ENCODE data around the gene PTPN4.

Gene PTPN4

DNA sequence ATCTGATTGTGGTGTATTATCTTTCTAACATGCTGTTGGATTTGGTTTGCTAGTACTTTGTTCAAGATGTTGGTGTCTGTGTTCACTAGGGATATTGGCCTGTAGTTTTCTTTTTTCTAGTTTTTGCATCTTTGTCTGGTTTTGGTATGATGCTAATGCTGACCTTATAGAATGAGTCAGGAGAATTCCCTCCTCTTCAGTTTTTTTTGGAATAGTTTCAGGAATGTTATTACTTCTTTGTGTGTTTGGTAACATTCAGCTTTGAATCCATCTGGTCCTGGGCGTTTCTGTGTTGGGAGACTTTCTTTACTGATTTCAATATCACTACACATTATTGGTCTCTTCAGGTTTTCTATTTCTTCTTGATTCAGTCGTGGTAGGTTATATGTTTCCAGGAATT lies 129.0 kb downstream of the PTPN4 start:
- Histone ChIP-seq H3K4me3 (ENCODE audit: insufficient read depth in 1 of 2, low read depth in 1 of 2, low read length in 2 of 2) (no peak overlapping the region), H3K79me1 (replicated peaks; ENCODE audit: low read length, poor library complexity, severe bottlenecking) (peaks cover 6% of the 10 kb centered on the region), H3K9ac (ENCODE audit: low read length) (no peak overlapping the region), H3K4ac (ENCODE audit: low read depth in 1 of 2, low read length in 2 of 2) (no peak overlapping the region), H2BK12ac (ENCODE audit: low read length in 2 of 2) (no peak overlapping the region), H4K8ac (ENCODE audit: low read length) (no peak overlapping the region), H4K91ac (ENCODE audit: low read length) (no peak overlapping the region), H3K9me3 (ENCODE audit: control insufficient read depth, low read length) (no peaks in the 10 kb centered on the region), H2AFZ (ENCODE audit: low read depth, low read length) (no peak overlapping the region), H3K27ac (ENCODE audit: low read length, poor library complexity, severe bottlenecking) (no peak overlapping the region), H3K4me2 (ENCODE audit: low read length, poor library complexity, severe bottlenecking) (no peak overlapping the region), H3K18ac (ENCODE audit: low read depth in 1 of 2, low read length in 2 of 2) (no peak overlapping the region), H2BK15ac (ENCODE audit: low read depth, poor library complexity, severe bottlenecking) (no peak overlapping the region), H3K27me3 (ENCODE audit: control insufficient read depth in 1 of 2, insufficient read depth in 1 of 2, low read length in 2 of 2) (no peaks in the 10 kb centered on the region), H3K23ac (ENCODE audit: low read length in 2 of 2) (no peak overlapping the region), H2BK5ac (ENCODE audit: low read depth, low read length, poor library complexity, severe bottlenecking) (no peak overlapping the region), H3K4me1 (ENCODE audit: control insufficient read depth, insufficient read depth, low read depth, low read length) (no peaks in the 10 kb centered on the region), H2BK120ac (ENCODE audit: low read depth, low read length) (no peak overlapping the region), H2AK5ac (ENCODE audit: low read length, severe bottlenecking) (no peak overlapping the region), H3K14ac (ENCODE audit: low read length in 2 of 2) (no peak overlapping the region), H3K36me3 (ENCODE audit: control insufficient read depth in 1 of 2, insufficient read depth in 2 of 2, low read depth in 1 of 2, low read length in 2 of 2) (peaks cover 0 to 3% of the 10 kb centered on the region in 2 experiments)
- no peak for DNase-seq
- 91% methylated on average over 1 of the region's 2 CpGs for WGBS

GRCh38 chr2:119897736-119898395 lies 138.1 kb downstream of the PTPN4 start:
- H3K9ac ChIP-seq (ENCODE audit: low read length): no peak overlapping the region
- H4K8ac ChIP-seq (ENCODE audit: low read length): no peak overlapping the region
- no peaks in the 10 kb centered on the region for H3K27me3 ChIP-seq (ENCODE audit: control insufficient read depth in 1 of 2, insufficient read depth in 1 of 2, low read length in 2 of 2)
- no peaks in the 10 kb centered on the region for H3K4me1 ChIP-seq (ENCODE audit: control insufficient read depth, insufficient read depth, low read depth, low read length)
- H3K18ac ChIP-seq (ENCODE audit: low read depth in 1 of 2, low read length in 2 of 2): no peak overlapping the region
- no peak overlapping the region for H2BK15ac ChIP-seq (ENCODE audit: low read depth, poor library complexity, severe bottlenecking)
- H3K36me3 ChIP-seq (ENCODE audit: control insufficient read depth in 1 of 2, insufficient read depth in 2 of 2, low read depth in 1 of 2, low read length in 2 of 2): peaks cover 4 to 22% of the 10 kb centered on the region in 2 experiments
- H3K79me1 ChIP-seq (replicated peaks; ENCODE audit: low read length, poor library complexity, severe bottlenecking): no peaks in the 10 kb centered on the region
- H4K91ac ChIP-seq (ENCODE audit: low read length): no peak overlapping the region
- H3K4me2 ChIP-seq (ENCODE audit: low read length, poor library complexity, severe bottlenecking): no peak overlapping the region
- H2BK120ac ChIP-seq (ENCODE audit: low read depth, low read length): no peak overlapping the region
- H3K23ac ChIP-seq (ENCODE audit: low read length in 2 of 2): no peak overlapping the region
- no peak overlapping the region for H3K14ac ChIP-seq (ENCODE audit: low read length in 2 of 2)
- H3K4ac ChIP-seq (ENCODE audit: low read depth in 1 of 2, low read length in 2 of 2): no peak overlapping the region
- no peak overlapping the region for H2AFZ ChIP-seq (ENCODE audit: low read depth, low read length)
- H2BK5ac ChIP-seq (ENCODE audit: low read depth, low read length, poor library complexity, severe bottlenecking): no peak overlapping the region
- H3K4me3 ChIP-seq (ENCODE audit: insufficient read depth in 1 of 2, low read depth in 1 of 2, low read length in 2 of 2): no peak overlapping the region
- no peak overlapping the region for H3K27ac ChIP-seq (ENCODE audit: low read length, poor library complexity, severe bottlenecking)
- H2AK5ac ChIP-seq (ENCODE audit: low read length, severe bottlenecking): no peak overlapping the region
- no peak for DNase-seq
- H2BK12ac ChIP-seq (ENCODE audit: low read length in 2 of 2): no peak overlapping the region
- H3K9me3 ChIP-seq (ENCODE audit: control insufficient read depth, low read length): no peaks in the 10 kb centered on the region
- WGBS: 66% methylated on average over 4 of the region's 5 CpGs

DNA sequence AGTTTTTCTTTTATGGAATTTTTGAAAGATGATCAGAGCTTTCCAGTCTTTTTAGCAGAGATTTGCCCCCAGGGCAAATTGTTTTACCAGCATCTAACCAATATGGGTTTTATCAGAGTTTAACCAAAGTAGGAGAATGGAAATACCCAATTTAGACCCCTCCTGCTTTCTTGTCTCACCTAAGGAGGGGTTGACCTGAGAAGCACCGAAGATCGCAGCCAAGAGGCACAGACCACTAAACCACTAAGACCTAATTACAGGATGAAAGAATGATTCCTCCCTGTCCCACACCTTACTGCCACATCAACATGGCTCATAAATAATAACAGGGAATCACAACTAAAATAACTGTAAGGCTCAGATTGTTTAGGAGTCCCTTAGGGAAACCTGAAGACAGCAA lies 141.3 kb downstream of the PTPN4 start:
- 92% methylated on average over 2 of the region's 2 CpGs for WGBS
- no peak overlapping the region for H3K9ac ChIP-seq (ENCODE audit: low read length)

DNA sequence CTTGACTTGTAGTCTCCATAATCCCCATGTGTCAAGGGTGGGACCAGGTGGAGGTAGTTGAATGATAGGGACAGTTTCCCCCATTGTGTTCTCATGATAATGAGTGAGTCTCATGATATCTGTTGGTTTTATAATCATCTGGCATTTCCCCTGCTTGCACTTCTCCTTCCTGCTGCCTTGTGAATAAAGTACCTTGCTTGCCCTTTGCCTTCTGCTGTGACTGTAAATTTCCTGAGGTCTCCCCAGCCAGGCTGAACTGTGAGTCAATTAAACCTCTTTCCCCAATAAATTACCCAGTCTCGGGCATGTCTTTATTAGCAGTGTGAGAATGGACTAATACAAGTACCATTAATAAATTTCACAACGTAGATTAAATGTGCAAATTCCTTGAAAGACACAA lies 150.8 kb downstream of the PTPN4 start:
- Histone ChIP-seq H2AK5ac (ENCODE audit: low read length, severe bottlenecking) (no peak overlapping the region), H2BK12ac (ENCODE audit: low read length in 2 of 2) (no peak overlapping the region), H4K91ac (ENCODE audit: low read length) (no peak overlapping the region), H3K79me1 (replicated peaks; ENCODE audit: low read length, poor library complexity, severe bottlenecking) (no peaks in the 10 kb centered on the region), H2BK5ac (ENCODE audit: low read depth, low read length, poor library complexity, severe bottlenecking) (no peak overlapping the region), H3K27ac (ENCODE audit: low read length, poor library complexity, severe bottlenecking) (no peak overlapping the region), H3K27me3 (ENCODE audit: control insufficient read depth in 1 of 2, insufficient read depth in 1 of 2, low read length in 2 of 2) (no peaks in the 10 kb centered on the region), H3K4me1 (ENCODE audit: control insufficient read depth, insufficient read depth, low read depth, low read length) (no peaks in the 10 kb centered on the region), H3K4me2 (ENCODE audit: low read length, poor library complexity, severe bottlenecking) (no peak overlapping the region), H3K23ac (ENCODE audit: low read length in 2 of 2) (no peak overlapping the region), H3K9me3 (ENCODE audit: control insufficient read depth, low read length) (no peaks in the 10 kb centered on the region), H2AFZ (ENCODE audit: low read depth, low read length) (no peak overlapping the region), H3K36me3 (ENCODE audit: control insufficient read depth in 1 of 2, insufficient read depth in 2 of 2, low read depth in 1 of 2, low read length in 2 of 2) (peaks cover 0 to 4% of the 10 kb centered on the region in 2 experiments), H3K18ac (ENCODE audit: low read depth in 1 of 2, low read length in 2 of 2) (no peak overlapping the region), H3K9ac (ENCODE audit: low read length) (no peak overlapping the region), H3K4ac (ENCODE audit: low read depth in 1 of 2, low read length in 2 of 2) (no peak overlapping the region), H3K14ac (ENCODE audit: low read length in 2 of 2) (no peak overlapping the region), H4K8ac (ENCODE audit: low read length) (no peak overlapping the region), H2BK15ac (ENCODE audit: low read depth, poor library complexity, severe bottlenecking) (no peak overlapping the region), H3K4me3 (ENCODE audit: insufficient read depth in 1 of 2, low read depth in 1 of 2, low read length in 2 of 2) (no peak overlapping the region), H2BK120ac (ENCODE audit: low read depth, low read length) (no peak overlapping the region)
- WGBS: no CpG with 5 or more reads among the region's 2 CpGs
- no peak for DNase-seq

More for the DNA sequence above, 141.3 kb downstream of the PTPN4 start:
- Histone ChIP-seq H4K91ac (ENCODE audit: low read length) (no peak overlapping the region), H3K79me1 (replicated peaks; ENCODE audit: low read length, poor library complexity, severe bottlenecking) (no peaks in the 10 kb centered on the region), H3K27me3 (ENCODE audit: control insufficient read depth in 1 of 2, insufficient read depth in 1 of 2, low read length in 2 of 2) (no peaks in the 10 kb centered on the region), H3K9me3 (ENCODE audit: control insufficient read depth, low read length) (no peaks in the 10 kb centered on the region), H3K4me3 (ENCODE audit: insufficient read depth in 1 of 2, low read depth in 1 of 2, low read length in 2 of 2) (no peak overlapping the region), H4K8ac (ENCODE audit: low read length) (no peak overlapping the region), H3K36me3 (ENCODE audit: control insufficient read depth in 1 of 2, insufficient read depth in 2 of 2, low read depth in 1 of 2, low read length in 2 of 2) (peaks cover 13 to 30% of the 10 kb centered on the region in 2 experiments), H3K14ac (ENCODE audit: low read length in 2 of 2) (no peak overlapping the region), H2BK12ac (ENCODE audit: low read length in 2 of 2) (no peak overlapping the region), H3K27ac (ENCODE audit: low read length, poor library complexity, severe bottlenecking) (no peak overlapping the region), H2BK5ac (ENCODE audit: low read depth, low read length, poor library complexity, severe bottlenecking) (no peak overlapping the region), H3K23ac (ENCODE audit: low read length in 2 of 2) (no peak overlapping the region), H3K4ac (ENCODE audit: low read depth in 1 of 2, low read length in 2 of 2) (no peak overlapping the region), H2BK15ac (ENCODE audit: low read depth, poor library complexity, severe bottlenecking) (no peak overlapping the region), H2AFZ (ENCODE audit: low read depth, low read length) (no peak overlapping the region), H3K18ac (ENCODE audit: low read depth in 1 of 2, low read length in 2 of 2) (no peak overlapping the region), H2BK120ac (ENCODE audit: low read depth, low read length) (no peak overlapping the region), H2AK5ac (ENCODE audit: low read length, severe bottlenecking) (no peak overlapping the region), H3K4me2 (ENCODE audit: low read length, poor library complexity, severe bottlenecking) (no peak overlapping the region), H3K4me1 (ENCODE audit: control insufficient read depth, insufficient read depth, low read depth, low read length) (no peaks in the 10 kb centered on the region)
- no peak for DNase-seq

Measured in mesenchymal stem cell (in vitro differentiated cells and primary cell).